HL-60 (cell line): Measurements from ENCODE around the gene VSTM1.

ENCODE experiments used
- DNase-seq, 2 experiments: peaks; one replicate each; pipeline ENCODE4 v3.0.0-alpha.2; 2010 to 2020; ENCODE audit warnings: low read depth in 1 of 2, low spot score in 1 of 2
- H3K27ac ChIP-seq: fragments of 250-450 bp; sonication (Bioruptor Pico); replicated peaks from 2 replicates; pipeline ENCODE4 v1.5.1; 2020; ENCODE audit warnings: mild to moderate bottlenecking, moderate library complexity
- H3K27me3 ChIP-seq: fragments of 250-450 bp; sonication (Bioruptor Pico); 2 replicates; pipeline ENCODE4 v1.5.1; 2021; ENCODE audit warnings: mild to moderate bottlenecking, moderate library complexity; ENCODE audit not compliant: insufficient read depth, poor library complexity, severe bottlenecking
- H3K4me3 ChIP-seq: replicated peaks from 2 replicates; pipeline ENCODE4 v1.5.1; 2011; ENCODE audit warnings: mild to moderate bottlenecking, control low read depth, low read length; ENCODE audit not compliant: insufficient read depth
- CTCF ChIP-seq: IDR thresholded peaks from one replicate; pipeline ENCODE4 v1.5.1; 2011; ENCODE audit warnings: low read length, control low read depth, inconsistent platforms; ENCODE audit not compliant: insufficient read depth
- GABPA ChIP-seq: IDR thresholded peaks from 2 replicates; pipeline ENCODE4 v1.6.1; 2012; ENCODE audit warnings: low read depth
- POLR2AphosphoS5 ChIP-seq: IDR thresholded peaks from 2 replicates; pipeline ENCODE4 v1.6.1; 2012; ENCODE audit warnings: low read depth
- REST ChIP-seq: IDR thresholded peaks from 2 replicates; pipeline ENCODE4 v1.6.1; 2012; ENCODE audit warnings: low read depth; ENCODE audit not compliant: insufficient replicate concordance
- SPI1 ChIP-seq: IDR thresholded peaks from 2 replicates; pipeline ENCODE4 v1.6.1; 2012; ENCODE audit warnings: low read depth, mild to moderate bottlenecking, borderline replicate concordance

Gene VSTM1

DNA sequence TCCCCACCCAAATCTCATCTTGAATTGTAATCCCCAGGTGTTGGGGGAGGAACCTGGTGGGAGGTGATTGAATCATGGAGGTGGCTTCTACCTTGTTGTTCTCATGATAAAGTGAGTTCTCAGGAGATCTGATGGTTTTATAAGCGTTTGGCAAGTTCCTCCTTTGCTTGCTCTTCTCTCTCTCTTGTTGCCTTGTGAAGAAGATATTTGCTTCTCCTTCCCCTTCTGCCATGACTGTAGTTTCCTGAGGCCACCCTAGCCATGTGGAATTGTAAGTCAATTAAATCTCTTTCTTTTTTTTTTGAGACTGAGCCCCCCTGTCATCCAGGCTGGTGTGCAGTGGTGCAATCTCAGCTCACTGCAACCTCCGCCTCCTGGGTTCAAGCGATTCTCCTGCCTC is 34.4 kb downstream of the VSTM1 start:
- H3K4me3 ChIP-seq: no peak overlapping the region
- H3K27ac ChIP-seq: no peak overlapping the region
- DNase-seq: peak in 1 of 2 experiments; percentile 26
- TF ChIP-seq POLR2AphosphoS5: no peak
- no peak for TF ChIP-seq REST
- no peak for TF ChIP-seq GABPA
- no peak for TF ChIP-seq SPI1
- TF ChIP-seq CTCF: no peak
- H3K27me3 ChIP-seq: no peaks in the 10 kb centered on the region

GRCh38 chr19:54026656-54027055 is 37.0 kb downstream of the VSTM1 start:
- H3K4me3 ChIP-seq: no peak overlapping the region
- no peak overlapping the region for H3K27ac ChIP-seq
- TF ChIP-seq GABPA: no peak
- TF ChIP-seq SPI1: no peak
- no peak for TF ChIP-seq CTCF
- TF ChIP-seq POLR2AphosphoS5: no peak
- TF ChIP-seq REST: no peak
- no peak for DNase-seq
- no peaks in the 10 kb centered on the region for H3K27me3 ChIP-seq

DNA sequence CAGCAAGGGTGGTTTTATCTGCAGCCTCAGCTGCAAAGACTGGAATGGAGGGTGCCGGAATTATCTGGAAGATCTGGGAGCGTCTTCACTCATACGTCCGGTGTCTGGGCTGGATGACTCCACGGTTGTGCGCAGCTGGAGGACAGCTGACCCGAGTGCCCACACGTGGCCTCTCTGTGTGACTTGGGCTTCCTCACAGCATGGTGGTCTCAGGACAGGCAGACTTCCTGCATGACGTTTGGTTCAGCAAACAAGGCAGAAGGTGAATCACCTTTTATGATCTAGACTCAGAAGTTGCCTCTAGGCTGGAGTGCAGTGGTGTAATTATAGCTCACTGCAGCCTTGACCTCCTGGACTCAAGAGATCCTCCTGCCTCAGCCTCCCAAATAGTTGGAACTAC is 39.0 kb downstream of the VSTM1 start:
- TF ChIP-seq GABPA (no peak), REST (no peak), POLR2AphosphoS5 (no peak), SPI1 (no peak), CTCF (no peak)
- no peak overlapping the region for H3K4me3 ChIP-seq
- no peak for DNase-seq
- H3K27me3 ChIP-seq: no peaks in the 10 kb centered on the region
- no peak overlapping the region for H3K27ac ChIP-seq
